HG03520 (cell line): ENCODE data around the gene PSME1.

Experiments used
- ATAC-seq: cut with Tn5 transposase; IDR thresholded peaks from one replicate; pipeline ENCODE4 v1.9.1; 2021; ENCODE audit warnings: mild to moderate bottlenecking, moderate library complexity; ENCODE audit not compliant: unreplicated experiment

The PSME1 gene

GRCh38 chr14:24167469-24168114, 31.6 kb downstream of the PSME1 start:
- no peak for ATAC-seq

- peak; percentile 64 for ATAC-seq
Observed at GRCh38 chr14:24171422-24172260, 35.6 kb downstream of the PSME1 start, which contains the start of gene REC8. Gene REC8 (plus strand): TSS chr14:24172080. CDS start chr14:24172553, 473 bp downstream.

GRCh38 chr14:24172261-24172860, 36.4 kb downstream of the PSME1 start:
- ATAC-seq = no peak

- ATAC-seq = no peak
Observed at GRCh38 chr14:24172871-24173281, 36.9 kb downstream of the PSME1 start.

- ATAC-seq = no peak
Observed at GRCh38 chr14:24176599-24176998, 40.6 kb downstream of the PSME1 start.

GRCh38 chr14:24177041-24177825, 41.2 kb downstream of the PSME1 start:
- ATAC-seq = no peak

GRCh38 chr14:24177891-24178290, 41.9 kb downstream of the PSME1 start:
- ATAC-seq = no peak

- ATAC-seq = no peak
Observed at GRCh38 chr14:24178399-24179178, 42.6 kb downstream of the PSME1 start.

- ATAC-seq = no peak
Observed at GRCh38 chr14:24179294-24179960, 43.4 kb downstream of the PSME1 start.

- ATAC-seq = no peak
Observed at GRCh38 chr14:24179961-24180796, 44.2 kb downstream of the PSME1 start.

GRCh38 chr14:24181371-24182077, 45.5 kb downstream of the PSME1 start:
- ATAC-seq = no peak

- ATAC-seq = no peak
Observed at GRCh38 chr14:24182110-24182882, 46.3 kb downstream of the PSME1 start.

GRCh38 chr14:24183014-24183481, 47.1 kb downstream of the PSME1 start:
- ATAC-seq = no peak

- ATAC-seq = no peak
Observed at GRCh38 chr14:24184104-24184970, 48.3 kb downstream of the PSME1 start.

- no peak for ATAC-seq
Observed at GRCh38 chr14:24185026-24185425, 49.0 kb downstream of the PSME1 start.

- ATAC-seq = no peak
Observed at GRCh38 chr14:24185741-24186140, 49.7 kb downstream of the PSME1 start.
